ENCODE measurements around the gene DMGDH. TPM values are rescaled to one million over a fixed set of nuclear protein-coding genes. Genes with fewer than 3 reads are reported as not detected.

Gene DMGDH
- total RNA-seq, 1 experiment from 2014 or later = not detected

DNA sequence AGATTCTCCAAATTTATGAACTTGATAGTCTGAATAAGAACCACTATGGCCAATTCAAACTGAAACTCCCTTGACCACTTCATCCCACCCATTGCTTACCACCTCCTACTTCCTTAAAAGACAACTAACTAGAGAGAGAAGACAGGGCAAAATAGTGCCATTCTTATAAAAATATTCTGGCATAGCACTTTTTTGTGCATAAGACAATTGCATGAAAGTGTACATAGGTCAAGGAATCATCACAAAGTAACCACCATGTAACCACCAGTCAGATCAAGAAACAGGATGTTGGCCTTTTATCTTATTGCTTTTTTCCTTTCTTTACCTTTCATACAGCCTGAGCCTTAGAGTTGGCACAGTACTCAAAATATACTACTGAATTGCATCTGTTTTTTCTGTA, 76.3 kb downstream of the DMGDH start:
- H2BK12ac ChIP-seq (ENCODE audit: insufficient read length, low read depth, low read length) = no peak overlapping the region
- no peak overlapping the region for H2BK5ac ChIP-seq (ENCODE audit: insufficient read length, low read length)

More for the DNA sequence above, 76.3 kb downstream of the DMGDH start:
- Histone ChIP-seq H2AK5ac (ENCODE audit: insufficient read length, low read length) (no peak overlapping the region), H3K18ac (ENCODE audit: insufficient read length, low read depth, low read length) (no peak overlapping the region), H2BK120ac (ENCODE audit: low read depth, low read length, poor library complexity, severe bottlenecking) (no peak overlapping the region), H3K23ac (ENCODE audit: insufficient read length, low read depth, low read length) (no peak overlapping the region), H3K27ac (ENCODE audit: insufficient read length, low read depth, low read length) (no peak overlapping the region), H3K23me2 (ENCODE audit: insufficient read length, low read depth, low read length, poor library complexity, severe bottlenecking) (no peaks in the 10 kb centered on the region), H3K9ac (ENCODE audit: extremely low read depth, insufficient read length, low read length) (no peak overlapping the region), H3K79me2 (ENCODE audit: insufficient read depth, low read length) (no peaks in the 10 kb centered on the region), H2BK15ac (ENCODE audit: low read depth, low read length) (no peak overlapping the region), H3K4me2 (ENCODE audit: insufficient read depth, insufficient read length, low read length) (no peak overlapping the region), H3K14ac (ENCODE audit: insufficient read depth, low read length) (no peak overlapping the region), H4K20me1 (ENCODE audit: control insufficient read depth, insufficient read depth, insufficient read length) (no peaks in the 10 kb centered on the region), H2AFZ (ENCODE audit: low read length) (no peak overlapping the region), H4K5ac (ENCODE audit: insufficient read length, low read depth, low read length) (no peak overlapping the region), H3K27me3 (ENCODE audit: insufficient read depth, low read length) (no peaks in the 10 kb centered on the region), H3K9me3 (ENCODE audit: control insufficient read depth, low read depth, low read length) (no peaks in the 10 kb centered on the region), H3K4ac (ENCODE audit: low read depth, low read length) (no peak overlapping the region), H4K91ac (ENCODE audit: insufficient read length, low read depth, low read length) (no peak overlapping the region), H3T11ph (ENCODE audit: low read length) (no peak overlapping the region), H3K56ac (ENCODE audit: insufficient read length, low read depth, low read length) (no peak overlapping the region), H2BK20ac (ENCODE audit: low read depth, low read length, poor library complexity, severe bottlenecking) (no peak overlapping the region), H3K79me1 (ENCODE audit: insufficient read depth, low read depth, low read length, poor library complexity, severe bottlenecking) (no peaks in the 10 kb centered on the region), H4K8ac (replicated peaks; ENCODE audit: insufficient read length, low read depth, low read length) (no peak overlapping the region), H3K4me1 (ENCODE audit: insufficient read depth, low read length) (no peaks in the 10 kb centered on the region)
- Mint-ChIP-seq H3K27me3 (ENCODE audit: low read depth) (no peaks in the 10 kb centered on the region; the same call in 1 of the 2 replicates), H3K27ac (no peak overlapping the region), H3K4me1 (no peaks in the 10 kb centered on the region), H3K4me3 (no peak overlapping the region), H3K36me3 (ENCODE audit: insufficient read depth in 1 of 3, low read depth in 3 of 3) (peaks cover 0 to 7% (median 0%) of the 10 kb centered on the region in 3 experiments; a peak in 3 of 7 replicates), H3K9me3 (peaks cover 3% of the 10 kb centered on the region in 2 experiments; a peak in 3 of 5 replicates)
- TF ChIP-seq, protein P1, sequence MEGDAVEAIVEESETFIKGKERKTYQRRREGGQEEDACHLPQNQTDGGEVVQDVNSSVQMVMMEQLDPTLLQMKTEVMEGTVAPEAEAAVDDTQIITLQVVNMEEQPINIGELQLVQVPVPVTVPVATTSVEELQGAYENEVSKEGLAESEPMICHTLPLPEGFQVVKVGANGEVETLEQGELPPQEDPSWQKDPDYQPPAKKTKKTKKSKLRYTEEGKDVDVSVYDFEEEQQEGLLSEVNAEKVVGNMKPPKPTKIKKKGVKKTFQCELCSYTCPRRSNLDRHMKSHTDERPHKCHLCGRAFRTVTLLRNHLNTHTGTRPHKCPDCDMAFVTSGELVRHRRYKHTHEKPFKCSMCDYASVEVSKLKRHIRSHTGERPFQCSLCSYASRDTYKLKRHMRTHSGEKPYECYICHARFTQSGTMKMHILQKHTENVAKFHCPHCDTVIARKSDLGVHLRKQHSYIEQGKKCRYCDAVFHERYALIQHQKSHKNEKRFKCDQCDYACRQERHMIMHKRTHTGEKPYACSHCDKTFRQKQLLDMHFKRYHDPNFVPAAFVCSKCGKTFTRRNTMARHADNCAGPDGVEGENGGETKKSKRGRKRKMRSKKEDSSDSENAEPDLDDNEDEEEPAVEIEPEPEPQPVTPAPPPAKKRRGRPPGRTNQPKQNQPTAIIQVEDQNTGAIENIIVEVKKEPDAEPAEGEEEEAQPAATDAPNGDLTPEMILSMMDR (conservative IDR thresholded peaks at IDR 0.05) = no peak
- DNase-seq = no peak

All from H9 (cell line).